SK-N-MC (cell line): ENCODE measurements around the gene COG2.

Source experiments
- DNase-seq: peaks from one replicate; pipeline ENCODE4 v3.0.0-alpha.2; 2011; ENCODE audit warnings: low read depth, low spot score
- H3K27ac ChIP-seq: fragments of 200-600 bp; sonication (generic); 2 replicates; pipeline ENCODE4 v1.5.1; 2016; ENCODE audit warnings: mixed run types
- H3K36me3 ChIP-seq: fragments of 200-600 bp; sonication (generic); 2 replicates; pipeline ENCODE4 v1.6.1; 2017; ENCODE audit warnings: antibody characterized with exemption, low read length, mixed read lengths; ENCODE audit not compliant: insufficient read depth
- H3K4me3 ChIP-seq: fragments of 200-600 bp; sonication (generic); 2 replicates; pipeline ENCODE4 v1.5.1; 2016
- H3K9ac ChIP-seq: fragments of 200-600 bp; sonication (generic); 2 replicates; pipeline ENCODE4 v1.8.0; 2017; ENCODE audit warnings: mixed run types, mixed read lengths; ENCODE audit not compliant: insufficient read length
- H3K9me3 ChIP-seq: fragments of 200-600 bp; sonication (generic); 2 replicates; pipeline ENCODE4 v1.6.1; 2017; ENCODE audit warnings: low read depth, mild to moderate bottlenecking, antibody characterized with exemption, low read length, moderate library complexity, mixed read lengths
- EZH2 ChIP-seq: fragments of 200-600 bp; sonication (generic); IDR thresholded peaks from one replicate; pipeline ENCODE4 v1.6.1; 2017; ENCODE audit warnings: antibody characterized with exemption
- FOXP2 ChIP-seq: optimal IDR thresholded peaks from 2 replicates; pipeline ENCODE3; 2011; ENCODE audit warnings: mild to moderate bottlenecking, moderate library complexity; ENCODE audit not compliant: insufficient read depth; ENCODE audit errors: extremely low read length, control extremely low read depth
- POLR2AphosphoS5 ChIP-seq: IDR thresholded peaks from 2 replicates; pipeline ENCODE4 v1.6.1; 2012; ENCODE audit warnings: mild to moderate bottlenecking, low read depth, low read length, borderline replicate concordance

Gene COG2

DNA sequence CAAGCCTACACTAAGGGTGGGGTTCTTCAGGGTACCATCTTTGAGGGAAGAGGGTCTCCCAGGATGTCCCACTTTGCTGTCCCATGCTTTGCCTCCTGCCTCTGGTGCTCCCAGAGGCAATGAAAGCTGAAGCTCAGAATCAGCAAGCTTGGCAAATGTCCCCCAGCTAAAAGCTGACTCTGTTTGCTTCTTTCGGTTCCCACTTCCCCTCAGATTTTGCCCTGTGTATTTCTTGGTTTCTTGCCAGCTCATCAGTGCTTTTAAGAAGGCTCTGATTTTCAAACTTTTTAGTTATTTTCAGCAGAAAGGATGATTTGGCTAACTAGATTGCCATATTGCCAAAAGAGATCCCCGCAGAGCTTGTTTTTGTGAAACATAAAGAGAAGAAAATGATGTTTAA is 33.1 kb upstream of the COG2 start:
- no peaks in the 10 kb centered on the region for H3K36me3 ChIP-seq
- H3K9me3 ChIP-seq, result no peaks in the 10 kb centered on the region
- H3K9ac ChIP-seq, result no peak overlapping the region
- no peak overlapping the region for H3K27ac ChIP-seq
- H3K4me3 ChIP-seq, result no peak overlapping the region
- no peak for TF ChIP-seq POLR2AphosphoS5
- no peak for TF ChIP-seq EZH2
- TF ChIP-seq FOXP2, result no peak
- DNase-seq, result no peak

DNA sequence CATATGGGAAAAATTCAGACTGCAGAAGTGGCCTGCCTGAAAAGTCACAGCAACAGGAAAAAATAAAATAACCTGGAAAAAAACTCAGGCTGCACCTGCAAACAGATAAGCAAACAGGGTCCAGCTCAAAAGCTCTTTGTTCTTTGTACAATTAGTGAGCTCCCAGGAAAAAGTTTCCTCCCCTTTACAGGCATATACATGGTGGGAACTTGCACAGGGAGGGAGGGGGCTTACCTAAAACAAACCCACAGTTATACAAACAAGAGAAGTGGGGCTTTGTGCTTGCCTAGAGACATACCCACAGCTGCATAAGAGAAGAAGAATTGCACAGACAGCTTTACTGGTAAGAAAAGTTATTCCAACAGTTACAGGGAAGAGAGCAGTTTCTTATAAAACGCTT is 31.7 kb upstream of the COG2 start:
- Histone ChIP-seq H3K4me3 (no peak overlapping the region), H3K9ac (no peak overlapping the region), H3K36me3 (no peaks in the 10 kb centered on the region), H3K9me3 (no peaks in the 10 kb centered on the region), H3K27ac (no peak overlapping the region)
- TF ChIP-seq POLR2AphosphoS5 (no peak), FOXP2 (no peak), EZH2 (no peak)
- DNase-seq, result no peak

DNA sequence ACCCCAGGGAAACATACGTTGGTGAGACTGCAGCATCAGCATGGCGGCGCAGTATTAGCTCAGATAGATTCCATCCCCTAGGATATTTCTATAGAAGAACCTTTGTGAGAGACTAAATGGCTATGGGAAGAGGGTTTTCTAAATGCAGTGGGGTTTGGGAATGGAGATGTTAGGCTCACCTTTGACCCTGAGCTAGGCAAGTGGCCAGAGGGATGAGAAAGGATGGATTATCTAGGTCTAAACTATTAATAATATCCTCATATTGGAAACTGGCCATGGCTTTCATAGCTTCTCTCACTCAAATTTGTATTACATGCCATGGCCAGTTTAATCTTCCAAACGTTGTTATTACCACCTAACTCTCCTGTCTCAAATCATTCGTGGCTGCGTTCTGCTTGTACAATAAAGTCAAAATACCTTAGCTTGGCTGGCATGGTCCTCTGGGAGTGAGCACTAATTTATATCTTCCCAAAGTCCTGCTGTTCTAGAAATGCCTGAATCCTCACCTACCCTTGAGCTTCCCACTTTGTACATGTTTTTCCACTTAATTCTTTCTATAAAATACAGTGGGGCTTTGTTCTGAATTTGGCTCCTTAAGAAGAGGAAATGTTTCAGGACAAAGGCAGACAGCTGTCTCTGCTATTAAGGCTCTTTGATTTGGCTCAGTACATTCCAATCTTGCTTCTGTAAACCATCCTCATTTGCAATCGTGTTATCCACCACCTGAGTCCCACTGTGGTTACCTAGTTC is 31.0 kb upstream of the COG2 start:
- no peak overlapping the region for H3K4me3 ChIP-seq
- no peaks in the 10 kb centered on the region for H3K9me3 ChIP-seq
- H3K36me3 ChIP-seq, result no peaks in the 10 kb centered on the region
- TF ChIP-seq FOXP2 (no peak), POLR2AphosphoS5 (no peak), EZH2 (no peak)
- no peak overlapping the region for H3K9ac ChIP-seq
- DNase-seq, result no peak
- no peak overlapping the region for H3K27ac ChIP-seq

DNA sequence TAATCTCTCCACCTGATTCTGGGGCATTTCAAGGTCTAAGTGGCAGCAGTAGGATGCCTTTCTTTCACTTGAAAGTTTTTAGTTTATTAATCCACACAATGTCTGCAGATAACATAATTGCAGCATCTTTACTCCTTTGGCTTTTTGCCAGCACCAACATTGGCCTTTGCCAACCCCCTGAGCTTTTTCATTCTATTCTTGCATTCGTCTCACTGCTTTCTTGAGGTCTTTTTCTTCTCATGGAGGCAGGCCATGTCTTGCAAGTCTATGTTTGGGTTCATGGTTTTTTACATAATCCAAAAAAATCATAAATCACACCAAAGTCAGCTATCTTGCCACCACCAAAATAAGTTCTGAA is 30.4 kb upstream of the COG2 start:
- DNase-seq, result no peak
- Histone ChIP-seq H3K9me3 (no peaks in the 10 kb centered on the region), H3K4me3 (no peak overlapping the region), H3K36me3 (no peaks in the 10 kb centered on the region), H3K27ac (no peak overlapping the region), H3K9ac (no peak overlapping the region)
- TF ChIP-seq FOXP2 (no peak), EZH2 (no peak), POLR2AphosphoS5 (no peak)

DNA sequence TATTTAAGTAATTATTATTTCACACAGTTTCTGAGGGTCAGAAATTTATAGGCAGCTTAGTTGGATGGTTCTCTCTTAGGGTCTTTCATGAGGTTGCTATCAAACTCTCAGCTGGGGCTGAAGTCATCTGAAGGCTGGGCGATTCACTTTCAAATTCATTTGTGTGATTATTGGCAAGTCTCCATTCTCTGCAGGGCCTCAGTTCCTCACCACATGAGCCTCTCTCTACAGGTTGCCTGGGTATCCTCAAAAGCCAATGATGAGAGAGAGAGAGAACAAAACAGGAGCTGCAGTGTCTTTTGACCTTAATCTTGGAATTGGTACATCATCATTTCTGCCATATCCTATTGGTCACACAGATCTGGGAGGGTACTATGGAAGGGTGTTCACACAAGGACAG is 29.6 kb upstream of the COG2 start:
- no peaks in the 10 kb centered on the region for H3K9me3 ChIP-seq
- no peak for DNase-seq
- H3K36me3 ChIP-seq, result no peaks in the 10 kb centered on the region
- TF ChIP-seq FOXP2 (no peak), POLR2AphosphoS5 (no peak), EZH2 (no peak)
- no peak overlapping the region for H3K9ac ChIP-seq
- H3K4me3 ChIP-seq, result no peak overlapping the region
- H3K27ac ChIP-seq, result no peak overlapping the region

DNA sequence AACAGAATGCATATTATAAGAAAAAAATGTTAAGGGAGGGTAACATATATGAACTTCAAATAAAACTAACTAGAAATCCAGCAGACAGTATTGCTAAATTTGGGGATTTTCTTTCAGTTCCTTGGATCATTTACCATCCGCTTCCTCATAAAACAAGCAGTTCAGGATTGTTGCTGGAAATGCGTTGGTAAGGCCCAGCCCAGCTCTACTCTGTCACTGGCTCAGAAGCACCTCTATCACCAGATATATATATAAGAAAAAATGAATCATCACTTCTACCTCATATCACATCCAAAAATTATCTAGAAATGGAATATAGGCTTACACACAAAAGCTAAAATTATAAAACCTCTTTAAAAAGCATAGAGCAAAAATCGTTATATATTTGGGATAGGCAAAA is 28.2 kb upstream of the COG2 start:
- Histone ChIP-seq H3K9ac (no peak overlapping the region), H3K36me3 (no peaks in the 10 kb centered on the region)

DNA sequence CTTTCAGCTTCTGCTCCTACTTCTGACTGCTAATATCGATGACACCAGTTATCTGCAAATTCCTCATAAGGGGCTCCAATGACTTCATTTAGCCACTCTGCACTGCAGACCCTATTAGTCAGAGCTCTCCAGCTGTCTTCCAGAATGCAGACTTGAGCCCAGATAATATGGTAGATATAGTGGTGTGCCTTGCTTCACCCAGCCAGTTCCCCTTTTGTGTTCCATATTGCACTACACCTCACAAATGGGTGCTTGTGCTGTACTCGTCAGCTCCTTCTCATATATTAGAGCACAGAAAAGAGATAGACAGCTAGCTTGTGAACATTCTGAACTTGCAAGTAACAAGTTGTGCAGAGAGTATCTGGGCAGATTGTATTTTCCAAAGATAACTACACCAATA is 23.7 kb upstream of the COG2 start:
- H3K4me3 ChIP-seq, result no peak overlapping the region
- no peaks in the 10 kb centered on the region for H3K9me3 ChIP-seq
- H3K27ac ChIP-seq, result no peak overlapping the region
- no peak for DNase-seq
- H3K9ac ChIP-seq, result no peak overlapping the region
- no peaks in the 10 kb centered on the region for H3K36me3 ChIP-seq
- no peak for TF ChIP-seq POLR2AphosphoS5
- no peak for TF ChIP-seq FOXP2
- TF ChIP-seq EZH2, result no peak

More for the DNA sequence above, 28.2 kb upstream of the COG2 start:
- no peak for DNase-seq
- Histone ChIP-seq H3K9me3 (no peaks in the 10 kb centered on the region), H3K27ac (no peak overlapping the region), H3K4me3 (no peak overlapping the region)
- no peak for TF ChIP-seq FOXP2
- no peak for TF ChIP-seq EZH2
- TF ChIP-seq POLR2AphosphoS5, result no peak

DNA sequence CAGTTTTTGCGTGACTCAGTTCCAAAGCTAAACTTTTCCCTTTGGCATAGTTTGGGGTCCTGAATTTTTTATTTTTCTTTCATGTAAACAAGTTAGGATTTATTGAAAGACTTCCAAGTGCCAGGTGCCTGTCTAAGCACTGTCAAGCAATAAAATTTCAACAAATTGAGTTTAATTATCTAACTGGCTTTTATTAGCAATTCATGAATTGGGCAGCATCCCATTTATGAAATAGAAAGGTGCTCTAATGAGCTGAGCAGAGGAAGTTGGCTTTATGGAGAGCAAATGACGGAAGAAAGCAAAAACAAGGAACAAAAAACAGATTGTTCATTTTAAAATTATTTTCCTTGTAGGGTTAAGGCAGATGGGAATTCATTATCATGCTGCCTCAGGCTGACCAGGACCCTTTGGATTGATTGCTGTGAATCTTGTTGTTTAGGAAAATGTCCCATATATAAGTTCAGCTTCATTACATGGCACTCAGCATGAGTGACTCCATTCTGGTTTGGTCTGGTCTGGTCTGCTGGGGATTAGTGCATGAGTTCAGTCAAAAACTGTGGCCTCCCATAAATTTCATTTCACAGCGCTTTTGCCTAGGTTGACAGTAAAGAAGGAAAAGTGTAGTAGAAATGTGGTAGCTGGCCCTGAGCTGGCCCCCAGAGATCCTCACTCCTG is 21.5 kb upstream of the COG2 start:
- H3K9me3 ChIP-seq, result no peaks in the 10 kb centered on the region
- no peak overlapping the region for H3K9ac ChIP-seq
- no peak overlapping the region for H3K27ac ChIP-seq
- no peak overlapping the region for H3K4me3 ChIP-seq
- no peaks in the 10 kb centered on the region for H3K36me3 ChIP-seq
- no peak for DNase-seq
- TF ChIP-seq POLR2AphosphoS5 (no peak), FOXP2 (no peak), EZH2 (no peak)

DNA sequence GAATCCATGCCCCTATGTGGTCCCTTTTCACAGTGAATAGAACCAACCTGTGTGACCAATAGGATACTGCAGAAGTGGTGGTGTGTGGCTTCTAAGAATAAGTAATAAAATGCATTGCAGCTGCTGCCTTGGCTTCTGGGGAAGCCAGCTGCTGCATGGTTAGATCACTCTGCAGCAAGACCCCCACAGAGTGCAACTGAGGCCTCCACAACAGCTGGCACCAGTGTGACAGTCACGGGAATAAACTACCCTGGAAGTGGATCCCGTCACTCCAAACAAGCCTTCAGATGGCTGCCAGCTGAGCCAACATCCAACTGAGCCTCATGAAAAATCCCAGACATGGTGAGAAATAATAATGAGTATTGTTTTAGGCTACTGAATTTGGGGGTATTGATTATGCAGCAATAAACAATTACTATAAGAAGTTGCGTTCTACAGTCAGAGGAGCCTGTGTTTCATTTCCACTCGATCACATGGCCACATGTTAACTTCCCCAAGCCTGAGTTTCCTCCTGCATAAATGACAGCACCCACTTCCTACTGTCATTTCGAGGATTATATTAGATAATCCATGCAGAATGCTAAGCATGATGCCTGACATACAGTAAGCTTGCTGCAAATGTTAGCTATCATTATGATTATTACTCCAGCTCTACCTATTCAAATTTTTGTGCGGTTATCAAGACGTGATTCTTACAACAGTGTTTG is 20.8 kb upstream of the COG2 start:
- Histone ChIP-seq H3K9ac (no peak overlapping the region), H3K9me3 (no peaks in the 10 kb centered on the region), H3K27ac (no peak overlapping the region), H3K36me3 (no peaks in the 10 kb centered on the region), H3K4me3 (no peak overlapping the region)
- TF ChIP-seq EZH2 (no peak), FOXP2 (no peak), POLR2AphosphoS5 (no peak)
- DNase-seq, result no peak
